Loucy (cell line): Measurements from ENCODE around the gene ZIC1.

Experiments
- CTCF ChIP-seq: fragments of 200-600 bp; sonication (generic); conservative IDR thresholded peaks from 2 replicates; pipeline ENCODE4 v1.5.1; 2014; ENCODE audit warnings: mild to moderate bottlenecking, antibody characterized with exemption, low read length
- EZH2phosphoT487 ChIP-seq: fragments of 200-600 bp; IDR thresholded peaks from 2 replicates; pipeline ENCODE4 v1.6.1; 2018; ENCODE audit warnings: antibody characterized with exemption, mild to moderate bottlenecking, moderate library complexity, borderline replicate concordance

GRCh38 chr3:147410526-147411237, 1.5 kb downstream of the ZIC1 start:
- no peak for TF ChIP-seq CTCF
- TF ChIP-seq EZH2phosphoT487, result no peak
